Activated CD8-positive, alpha-beta memory T cell treated with anti-CD3 and anti-CD28 coated beads, Interleukin-2, amount 50 U/mL, for 1 hour (primary cell): ENCODE measurements around the gene SPNS1.
A peak's percentile ranks its signal among the peaks of the same experiment; 100 is the strongest.
"Not testable (repeated sequence)": the region's sequence is repeated elsewhere in the genome, so short reads cannot be mapped to it uniquely, and the experiment has no call there.

ENCODE experiments used
- DNase-seq: peaks from one replicate; pipeline ENCODE4 v3.0.0-alpha.2; 2020; ENCODE audit errors: extremely low read depth

Gene SPNS1, protein sequence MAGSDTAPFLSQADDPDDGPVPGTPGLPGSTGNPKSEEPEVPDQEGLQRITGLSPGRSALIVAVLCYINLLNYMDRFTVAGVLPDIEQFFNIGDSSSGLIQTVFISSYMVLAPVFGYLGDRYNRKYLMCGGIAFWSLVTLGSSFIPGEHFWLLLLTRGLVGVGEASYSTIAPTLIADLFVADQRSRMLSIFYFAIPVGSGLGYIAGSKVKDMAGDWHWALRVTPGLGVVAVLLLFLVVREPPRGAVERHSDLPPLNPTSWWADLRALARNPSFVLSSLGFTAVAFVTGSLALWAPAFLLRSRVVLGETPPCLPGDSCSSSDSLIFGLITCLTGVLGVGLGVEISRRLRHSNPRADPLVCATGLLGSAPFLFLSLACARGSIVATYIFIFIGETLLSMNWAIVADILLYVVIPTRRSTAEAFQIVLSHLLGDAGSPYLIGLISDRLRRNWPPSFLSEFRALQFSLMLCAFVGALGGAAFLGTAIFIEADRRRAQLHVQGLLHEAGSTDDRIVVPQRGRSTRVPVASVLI

DNA sequence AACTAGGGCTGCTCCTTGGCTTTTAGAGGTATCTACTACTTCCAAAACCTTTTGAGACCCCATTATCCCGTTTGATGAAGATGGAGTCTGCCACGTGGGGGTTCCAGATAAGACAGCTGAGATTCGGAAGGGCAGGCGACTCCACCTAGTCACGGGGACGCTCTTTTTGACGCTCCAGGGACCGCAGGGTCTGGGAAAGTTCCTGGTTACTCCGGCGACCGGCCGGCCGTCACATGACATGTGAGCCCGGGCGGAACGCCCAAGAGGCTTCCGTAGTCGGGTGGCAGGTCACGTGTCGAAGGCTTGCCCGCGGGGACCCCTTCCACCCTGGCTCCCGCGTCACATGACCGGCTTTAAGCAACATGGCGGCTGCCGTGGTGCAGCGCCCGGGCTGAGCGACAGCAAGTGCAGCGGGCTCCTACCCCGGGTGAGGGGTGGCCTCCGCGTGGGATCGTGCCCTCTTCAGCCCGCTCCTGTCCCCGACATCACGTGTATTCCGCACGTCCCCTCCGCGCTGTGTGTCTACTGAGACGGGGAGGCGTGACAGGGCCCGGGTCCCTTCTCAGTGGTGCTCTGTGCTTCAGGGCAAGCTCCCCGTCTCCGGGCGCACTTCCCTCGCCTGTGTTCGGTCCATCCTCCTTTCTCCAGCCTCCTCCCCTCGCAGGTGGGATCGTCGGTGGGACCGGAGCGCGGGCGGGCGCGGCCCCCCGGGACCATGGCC, at the start of gene SPNS1:
SPNS1 (plus strand) TSS at position 342 of the 721 bp plus-strand sequence; CDS start at position 716, 374 bp downstream.
- peak; percentile 79 for DNase-seq

DNA sequence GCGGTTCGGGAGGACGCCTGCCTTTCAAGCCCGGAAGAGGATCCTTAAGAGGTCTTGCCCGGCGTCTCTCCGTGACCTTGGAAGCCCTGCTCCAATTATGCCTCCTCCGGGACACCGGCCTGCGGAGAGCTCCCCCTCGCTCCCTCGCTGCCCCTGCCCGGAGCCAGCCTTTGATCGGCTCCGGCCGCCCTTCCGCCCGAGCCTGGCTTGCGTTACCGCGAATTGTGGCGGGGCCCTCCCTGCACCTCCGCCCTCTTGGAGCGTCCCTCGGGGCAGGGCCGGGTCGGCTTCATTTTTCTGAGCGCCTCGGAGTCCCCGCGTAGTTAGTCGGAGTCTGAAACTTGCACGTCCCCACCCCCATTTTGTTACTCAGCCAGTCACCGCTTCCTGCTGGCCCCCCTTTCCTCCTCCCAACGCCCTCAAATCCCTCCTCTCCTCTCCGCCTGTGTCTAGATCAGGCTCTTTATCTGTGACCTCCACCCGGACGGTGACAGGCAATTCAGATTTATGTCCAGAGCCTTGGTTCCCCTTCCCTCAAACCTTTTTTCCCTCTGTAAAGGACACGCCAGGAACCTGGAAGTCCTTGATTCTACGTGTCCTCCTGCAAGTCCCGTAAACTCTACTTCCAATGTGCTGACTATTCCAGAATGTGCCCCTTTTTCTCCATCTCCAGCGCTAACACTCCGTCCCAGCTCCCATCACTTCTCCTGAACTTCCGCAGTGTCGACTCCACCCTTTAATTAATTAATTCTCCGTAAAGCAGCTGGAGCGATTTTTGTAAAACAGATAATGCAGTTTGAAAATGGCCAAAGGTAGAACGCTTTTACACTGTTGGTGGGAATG, 49.0 kb upstream of the SPNS1 start:
- DNase-seq, result peak; percentile 66

DNA sequence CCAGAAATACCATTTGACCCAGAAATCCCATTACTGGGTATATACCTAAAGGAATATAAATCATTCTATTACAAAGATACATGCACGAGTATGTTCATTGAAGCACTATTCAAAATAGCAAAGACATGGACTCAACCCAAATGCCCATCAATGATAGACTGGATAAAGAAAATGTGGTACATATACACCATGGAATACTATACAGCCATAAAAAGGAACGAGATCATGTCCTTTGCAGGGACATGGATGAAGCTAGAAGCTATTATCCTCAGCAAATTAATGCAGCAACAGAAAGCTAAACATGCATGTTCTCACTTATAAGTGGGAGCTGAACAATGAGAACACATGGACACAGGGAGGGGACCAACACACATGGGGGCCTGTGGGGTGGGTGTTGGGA, 48.3 kb upstream of the SPNS1 start:
- not testable (repeated sequence) for DNase-seq

DNA sequence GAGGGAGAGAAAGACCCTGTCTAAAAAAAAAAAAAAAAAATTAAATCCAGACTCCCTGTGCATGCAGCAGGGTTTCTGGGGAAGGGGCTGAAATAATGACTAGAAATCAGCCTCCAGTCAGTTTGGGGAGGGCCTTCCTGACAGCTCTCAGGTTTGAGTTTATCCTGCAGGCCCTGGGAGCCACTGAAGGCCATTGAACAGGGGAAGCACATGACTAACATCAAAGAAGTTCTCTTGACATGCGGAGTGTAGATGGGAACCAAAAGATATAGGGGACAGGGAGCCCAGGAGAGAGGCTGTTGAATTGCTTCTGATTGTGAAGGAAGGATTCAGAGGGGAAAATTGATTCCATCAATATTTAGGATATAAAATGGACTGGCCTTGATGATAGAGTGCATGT, 46.8 kb upstream of the SPNS1 start:
- DNase-seq, result no peak

DNA sequence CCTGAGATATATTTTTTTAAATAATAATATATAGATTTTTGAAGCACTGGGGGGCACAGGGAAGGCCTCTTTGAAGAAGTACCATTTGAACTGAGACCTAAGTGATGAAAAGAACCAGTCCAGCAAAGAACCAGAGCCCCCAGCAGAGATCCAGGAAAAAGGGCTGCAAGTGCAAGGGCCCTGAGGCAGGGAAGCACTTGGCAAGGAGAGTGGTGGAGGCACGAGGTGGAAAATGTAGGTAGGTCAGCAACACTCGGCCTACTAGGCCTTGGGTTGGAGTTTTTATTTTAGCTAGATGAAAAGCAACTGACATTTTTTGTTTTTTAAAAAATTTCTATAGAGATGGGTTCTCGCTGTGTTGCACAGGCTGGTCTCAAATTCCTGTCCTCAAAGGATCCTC, 44.4 kb upstream of the SPNS1 start:
- no peak for DNase-seq

DNA sequence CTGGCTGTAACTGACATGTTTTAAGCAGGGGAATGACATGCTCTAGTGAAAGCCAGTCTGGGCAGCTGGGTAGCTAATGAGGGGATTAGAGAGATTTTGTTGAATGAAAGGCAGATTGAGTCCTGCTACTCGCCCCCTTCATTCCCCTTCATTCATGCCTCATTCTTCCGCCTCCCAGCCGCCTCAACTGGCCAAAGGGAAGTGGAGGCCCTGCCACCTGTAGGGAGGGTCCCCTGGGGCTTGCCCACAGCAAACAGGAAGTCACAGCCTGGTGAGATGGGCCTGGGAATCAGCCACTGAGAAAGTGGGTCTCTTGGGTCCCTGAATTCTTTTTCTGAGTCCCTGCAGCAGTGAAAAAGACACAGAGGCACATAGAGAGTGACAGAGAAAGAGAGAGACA, 43.9 kb upstream of the SPNS1 start:
- no peak for DNase-seq

DNA sequence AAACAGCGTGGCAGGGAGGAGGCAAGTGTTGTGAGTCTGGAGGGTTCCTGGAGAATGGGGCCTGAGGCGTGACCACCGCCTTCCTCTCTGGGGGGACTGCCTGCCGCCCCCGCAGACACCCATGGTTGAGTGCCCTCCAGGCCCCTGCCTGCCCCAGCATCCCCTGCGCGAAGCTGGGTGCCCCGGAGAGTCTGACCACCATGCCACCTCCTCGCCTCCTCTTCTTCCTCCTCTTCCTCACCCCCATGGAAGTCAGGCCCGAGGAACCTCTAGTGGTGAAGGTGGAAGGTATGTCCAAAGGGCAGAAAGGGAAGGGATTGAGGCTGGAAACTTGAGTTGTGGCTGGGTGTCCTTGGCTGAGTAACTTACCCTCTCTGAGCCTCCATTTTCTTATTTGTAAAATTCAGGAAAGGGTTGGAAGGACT, 42.8 kb upstream of the SPNS1 start, which contains the start of gene CD19:
CD19 (plus strand) TSS at position 171 of the 425 bp plus-strand sequence; CDS start at position 201, 30 bp downstream.
- DNase-seq, result no peak

DNA sequence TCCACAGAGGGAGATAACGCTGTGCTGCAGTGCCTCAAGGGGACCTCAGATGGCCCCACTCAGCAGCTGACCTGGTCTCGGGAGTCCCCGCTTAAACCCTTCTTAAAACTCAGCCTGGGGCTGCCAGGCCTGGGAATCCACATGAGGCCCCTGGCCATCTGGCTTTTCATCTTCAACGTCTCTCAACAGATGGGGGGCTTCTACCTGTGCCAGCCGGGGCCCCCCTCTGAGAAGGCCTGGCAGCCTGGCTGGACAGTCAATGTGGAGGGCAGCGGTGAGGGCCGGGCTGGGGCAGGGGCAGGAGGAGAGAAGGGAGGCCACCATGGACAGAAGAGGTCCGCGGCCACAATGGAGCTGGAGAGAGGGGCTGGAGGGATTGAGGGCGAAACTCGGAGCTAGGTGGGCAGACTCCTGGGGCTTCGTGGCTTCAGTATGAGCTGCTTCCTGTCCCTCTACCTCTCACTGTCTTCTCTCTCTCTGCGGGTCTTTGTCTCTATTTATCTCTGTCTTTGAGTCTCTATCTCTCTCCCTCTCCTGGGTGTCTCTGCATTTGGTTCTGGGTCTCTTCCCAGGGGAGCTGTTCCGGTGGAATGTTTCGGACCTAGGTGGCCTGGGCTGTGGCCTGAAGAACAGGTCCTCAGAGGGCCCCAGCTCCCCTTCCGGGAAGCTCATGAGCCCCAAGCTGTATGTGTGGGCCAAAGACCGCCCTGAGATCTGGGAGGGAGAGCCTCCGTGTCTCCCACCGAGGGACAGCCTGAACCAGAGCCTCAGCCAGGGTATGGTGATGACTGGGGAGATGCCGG, 42.0 kb upstream of the SPNS1 start:
- DNase-seq, result no peak

DNA sequence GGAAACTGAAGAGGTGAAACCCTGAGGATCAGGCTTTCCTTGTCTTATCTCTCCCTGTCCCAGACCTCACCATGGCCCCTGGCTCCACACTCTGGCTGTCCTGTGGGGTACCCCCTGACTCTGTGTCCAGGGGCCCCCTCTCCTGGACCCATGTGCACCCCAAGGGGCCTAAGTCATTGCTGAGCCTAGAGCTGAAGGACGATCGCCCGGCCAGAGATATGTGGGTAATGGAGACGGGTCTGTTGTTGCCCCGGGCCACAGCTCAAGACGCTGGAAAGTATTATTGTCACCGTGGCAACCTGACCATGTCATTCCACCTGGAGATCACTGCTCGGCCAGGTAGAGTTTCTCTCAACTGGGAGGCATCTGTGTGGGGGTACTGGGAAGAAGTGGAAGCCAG, 41.4 kb upstream of the SPNS1 start:
- no peak for DNase-seq

DNA sequence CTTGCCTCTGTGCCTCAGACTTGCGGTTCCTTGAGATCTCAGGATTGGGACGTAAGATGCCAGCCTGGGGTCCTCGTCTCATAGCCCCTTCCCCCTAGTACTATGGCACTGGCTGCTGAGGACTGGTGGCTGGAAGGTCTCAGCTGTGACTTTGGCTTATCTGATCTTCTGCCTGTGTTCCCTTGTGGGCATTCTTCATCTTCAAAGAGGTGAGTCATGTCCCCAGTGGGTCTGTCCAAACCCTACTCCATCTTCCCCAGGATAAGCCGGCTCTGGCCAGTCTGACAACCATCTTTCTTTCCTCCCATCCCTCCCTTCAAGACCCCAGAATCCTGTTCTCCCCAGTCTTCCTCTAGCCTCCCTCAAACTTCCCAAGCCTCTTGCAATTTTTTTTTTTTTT, 39.2 kb upstream of the SPNS1 start:
- no peak for DNase-seq

DNA sequence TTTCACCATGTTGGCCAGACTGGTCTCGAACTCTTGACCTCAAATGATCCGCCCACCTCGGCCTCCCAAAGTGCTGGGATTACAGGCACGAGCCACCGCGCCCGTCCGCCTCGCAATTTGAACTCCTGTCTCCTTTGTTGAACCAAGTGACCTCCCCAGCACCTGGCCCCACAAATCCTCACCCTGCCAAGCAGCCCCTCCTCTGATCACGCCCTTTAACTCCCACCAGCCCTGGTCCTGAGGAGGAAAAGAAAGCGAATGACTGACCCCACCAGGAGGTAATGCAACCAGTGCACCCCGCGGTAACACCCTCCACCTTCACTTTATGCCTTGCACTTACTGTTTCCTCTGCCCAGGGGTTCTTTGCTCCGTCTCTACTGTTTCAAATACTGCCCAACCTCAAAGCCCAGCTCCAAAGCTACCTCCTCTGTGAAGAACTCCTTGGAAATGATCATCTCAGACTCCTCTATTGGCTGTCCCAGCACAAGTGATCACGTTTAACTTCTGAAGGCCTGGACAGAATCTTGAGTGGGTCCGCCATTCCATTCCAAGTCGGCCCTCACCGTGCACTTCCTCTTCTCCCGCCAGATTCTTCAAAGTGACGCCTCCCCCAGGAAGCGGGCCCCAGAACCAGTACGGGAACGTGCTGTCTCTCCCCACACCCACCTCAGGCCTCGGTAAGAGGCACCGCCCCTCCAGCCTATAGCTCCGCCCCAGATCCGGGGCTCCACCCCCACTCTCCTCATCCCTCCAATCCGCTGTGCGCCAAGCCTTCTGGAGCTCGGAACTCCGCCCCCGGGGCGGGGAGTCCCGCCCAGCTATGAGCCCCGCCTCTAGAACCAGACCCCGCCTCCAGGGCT, 38.4 kb upstream of the SPNS1 start:
- peak; percentile 36 for DNase-seq

DNA sequence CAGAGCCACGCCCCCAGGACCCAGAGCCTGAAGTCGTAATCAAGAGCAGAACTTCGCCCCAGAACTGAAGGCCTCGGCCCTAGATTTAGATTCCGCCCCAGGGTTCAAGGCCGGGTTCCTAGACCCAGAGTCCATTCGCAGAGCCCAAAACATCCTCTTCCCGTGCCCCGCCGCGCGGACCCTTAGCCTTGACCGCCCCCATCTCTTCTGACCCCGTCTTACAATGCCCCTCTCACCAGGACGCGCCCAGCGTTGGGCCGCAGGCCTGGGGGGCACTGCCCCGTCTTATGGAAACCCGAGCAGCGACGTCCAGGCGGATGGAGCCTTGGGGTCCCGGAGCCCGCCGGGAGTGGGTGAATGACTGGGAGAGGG, 37.8 kb upstream of the SPNS1 start:
- DNase-seq, result no peak

DNA sequence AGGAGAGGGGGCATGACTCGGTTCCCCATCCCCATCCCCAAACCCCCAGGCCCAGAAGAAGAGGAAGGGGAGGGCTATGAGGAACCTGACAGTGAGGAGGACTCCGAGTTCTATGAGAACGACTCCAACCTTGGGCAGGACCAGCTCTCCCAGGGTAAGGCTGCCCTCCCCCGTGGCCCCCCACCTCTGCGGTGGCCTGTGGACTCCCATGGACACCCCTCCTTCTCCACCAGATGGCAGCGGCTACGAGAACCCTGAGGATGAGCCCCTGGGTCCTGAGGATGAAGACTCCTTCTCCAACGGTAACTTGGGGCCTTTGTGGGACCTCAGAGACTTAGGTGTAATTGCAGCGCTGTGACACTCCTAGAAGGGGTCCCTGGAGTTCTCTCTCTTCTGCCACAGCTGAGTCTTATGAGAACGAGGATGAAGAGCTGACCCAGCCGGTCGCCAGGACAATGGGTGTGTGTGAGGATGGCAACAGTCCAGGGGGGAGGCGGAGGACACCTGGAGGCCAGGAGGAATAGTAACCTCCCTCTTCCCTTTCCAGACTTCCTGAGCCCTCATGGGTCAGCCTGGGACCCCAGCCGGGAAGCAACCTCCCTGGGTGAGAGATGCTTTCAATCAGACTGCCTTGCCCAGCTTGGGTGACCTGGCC, 37.2 kb upstream of the SPNS1 start:
- no peak for DNase-seq

DNA sequence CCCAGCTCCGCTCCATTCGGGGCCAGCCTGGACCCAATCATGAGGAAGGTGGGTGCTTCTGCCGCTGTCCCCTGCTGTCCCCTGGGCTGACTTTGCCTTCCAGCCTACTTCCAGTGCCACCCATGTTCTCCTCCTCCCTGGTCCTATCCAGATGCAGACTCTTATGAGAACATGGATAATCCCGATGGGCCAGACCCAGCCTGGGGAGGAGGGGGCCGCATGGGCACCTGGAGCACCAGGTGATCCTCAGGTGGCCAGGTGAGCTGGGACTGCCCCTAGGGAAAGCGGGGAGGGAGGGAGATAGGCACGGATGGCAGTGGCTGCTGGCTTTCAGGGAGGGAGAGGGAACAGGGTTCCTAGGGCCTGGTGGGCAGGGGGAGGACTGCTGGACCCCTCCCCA, 35.9 kb upstream of the SPNS1 start:
- DNase-seq, result no peak

DNA sequence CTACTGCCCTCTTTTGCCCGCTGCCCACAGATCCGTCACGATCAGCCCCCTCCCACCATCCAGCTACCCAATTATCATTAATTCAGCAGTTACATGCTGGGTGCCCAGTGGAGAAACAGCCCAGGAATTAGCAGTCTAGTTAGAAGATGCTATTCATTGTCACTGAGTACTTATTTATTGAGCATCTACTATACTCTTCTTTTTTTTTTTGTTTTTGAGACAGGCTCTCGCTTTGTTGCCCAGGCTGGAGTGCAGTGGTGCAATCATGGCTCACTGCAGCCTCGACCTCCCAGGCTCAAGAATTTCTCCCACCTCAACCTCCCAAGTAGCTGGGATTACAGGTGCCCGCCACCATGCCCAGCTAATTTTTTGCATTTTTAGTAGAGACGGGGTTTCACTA, 34.8 kb upstream of the SPNS1 start:
- DNase-seq, result not testable (repeated sequence)

DNA sequence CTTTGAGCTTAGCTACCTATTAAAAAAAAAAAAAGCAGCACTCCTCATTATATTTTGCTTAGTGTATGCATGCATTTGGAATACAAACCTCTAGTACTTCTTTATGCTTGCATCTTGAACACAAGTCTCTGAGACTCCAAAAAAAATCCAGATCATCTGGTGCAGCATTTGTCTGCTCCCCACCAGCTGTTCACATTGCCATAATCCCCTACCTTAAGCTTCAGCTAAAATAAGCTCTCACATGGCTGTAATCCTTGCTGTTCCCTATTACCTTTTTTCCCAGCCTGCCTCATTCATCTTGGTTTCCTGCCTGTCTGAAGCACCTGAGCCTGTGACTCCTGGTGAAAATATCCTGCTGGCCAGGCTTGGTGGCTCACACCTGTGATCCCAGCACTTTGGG, 31.3 kb upstream of the SPNS1 start:
- no peak for DNase-seq

DNA sequence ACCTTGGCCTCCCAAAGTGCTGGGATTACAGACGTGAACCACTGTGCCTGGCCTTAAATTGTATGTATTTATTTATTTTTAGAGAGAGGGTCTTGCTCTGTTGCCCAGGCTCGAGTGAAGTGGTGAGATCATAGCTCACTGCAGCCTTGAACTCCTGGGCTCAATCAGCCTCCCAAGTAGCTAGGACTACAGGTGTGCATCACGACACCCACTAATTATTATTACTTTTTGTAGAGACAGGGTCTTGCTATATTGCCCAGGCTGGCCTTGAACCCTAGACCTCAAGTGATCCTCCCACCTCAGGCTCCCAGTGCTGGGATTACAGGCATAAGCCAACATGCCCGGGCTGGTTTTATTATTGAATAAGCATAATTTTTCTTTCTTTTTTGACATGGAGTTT, 27.9 kb upstream of the SPNS1 start:
- no peak for DNase-seq

DNA sequence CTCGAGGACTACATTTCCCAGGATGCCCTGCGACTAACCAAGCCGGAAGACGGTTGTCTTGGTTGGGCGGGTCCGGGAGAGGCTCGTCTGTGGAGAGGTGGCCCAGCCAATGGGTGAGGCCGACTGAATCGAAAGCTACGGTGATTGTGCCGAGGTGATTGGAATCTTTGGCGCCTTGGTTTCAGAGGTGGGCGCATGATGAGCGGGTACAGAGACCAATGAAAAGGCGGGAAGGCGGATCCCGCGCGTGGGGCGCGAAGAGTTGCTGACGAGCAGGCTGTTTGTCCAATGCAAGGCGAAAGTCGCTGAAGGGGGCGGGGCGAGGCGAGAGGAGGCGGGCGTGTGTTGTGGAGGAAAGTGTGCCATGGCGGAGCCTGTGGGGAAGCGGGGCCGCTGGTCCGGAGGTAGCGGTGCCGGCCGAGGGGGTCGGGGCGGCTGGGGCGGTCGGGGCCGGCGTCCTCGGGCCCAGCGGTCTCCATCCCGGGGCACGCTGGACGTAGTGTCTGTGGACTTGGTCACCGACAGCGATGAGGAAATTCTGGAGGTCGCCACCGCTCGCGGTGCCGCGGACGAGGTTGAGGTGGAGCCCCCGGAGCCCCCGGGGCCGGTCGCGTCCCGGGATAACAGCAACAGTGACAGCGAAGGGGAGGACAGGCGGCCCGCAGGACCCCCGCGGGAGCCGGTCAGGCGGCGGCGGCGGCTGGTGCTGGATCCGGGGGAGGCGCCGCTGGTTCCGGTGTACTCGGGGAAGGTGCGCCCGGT, 23.7 kb upstream of the SPNS1 start, which contains the start of gene NFATC2IP:
NFATC2IP (plus strand) TSS at position 290 of the 762 bp plus-strand sequence; CDS start at position 365, 75 bp downstream.
- DNase-seq, result peak; percentile 99
